Stomach (tissue), 4 donors: ENCODE results near the gene KLHL3.

Source experiments
- CTCF ChIP-seq, 7 experiments: fragments of 450-650 bp in 4 of 7; fragments of 200-600 bp in 3 of 7; sonication (generic) in 3 of 7; IDR thresholded peaks; one replicate each; pipeline ENCODE4 v1.5.1; 2016 to 2019; ENCODE audit warnings: antibody characterized with exemption in 7 of 7, control low read depth in 2 of 7, mild to moderate bottlenecking in 1 of 7
- POLR2A ChIP-seq, 4 donors: fragments of 450-650 bp; IDR thresholded peaks; one replicate each; pipeline ENCODE4 v1.6.1; 2016; ENCODE audit warnings: antibody characterized with exemption in 4 of 4, control low read depth in 2 of 4, mild to moderate bottlenecking in 1 of 4, moderate library complexity in 1 of 4
- POLR2AphosphoS5 ChIP-seq, 3 donors: sonication (generic); formaldehyde crosslinking; IDR thresholded peaks; one replicate each; pipeline ENCODE4 v1.6.1; 2016; ENCODE audit warnings: antibody characterized with exemption in 3 of 3

GRCh38 chr5:137738947-137739346 is 3.1 kb upstream of the KLHL3 start:
- TF ChIP-seq CTCF (IDR thresholded peaks at IDR 0.05), result no peak
- no peak for TF ChIP-seq POLR2AphosphoS5 (IDR thresholded peaks at IDR 0.05)
- no peak for TF ChIP-seq POLR2A (IDR thresholded peaks at IDR 0.05)
